ENCODE measurements around the gene ALKBH8. TPM values are rescaled to one million over a fixed set of nuclear protein-coding genes. Genes with fewer than 3 reads are reported as not detected.

ALKBH8 gene
- total RNA-seq, 1 donor from 2014 or later = 11.8 TPM

DNA sequence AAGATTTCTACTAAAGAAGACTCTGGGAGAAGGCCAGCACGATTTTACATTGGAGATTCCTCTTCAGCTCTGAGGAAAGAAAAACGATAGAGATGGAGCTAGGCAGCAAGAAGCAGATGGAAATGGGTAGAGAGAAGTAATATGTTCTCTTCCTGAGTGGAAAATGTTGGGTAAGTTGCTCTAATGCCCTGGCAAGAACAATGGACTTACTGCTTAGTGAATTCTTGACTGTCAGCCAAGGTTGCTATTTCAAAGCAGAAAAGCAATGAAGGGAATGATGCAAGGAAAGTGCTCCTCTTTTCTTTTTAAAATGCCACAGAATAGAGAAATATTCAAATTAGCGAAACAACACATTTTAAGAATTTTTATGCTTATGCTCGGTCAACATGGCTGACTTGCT, 69.5 kb downstream of the ALKBH8 start:
- Histone ChIP-seq H3F3A (ENCODE audit: low read depth) (no peaks in the 10 kb centered on the region), H3K36me3 (no peaks in the 10 kb centered on the region), H3K4me3 (no peak overlapping the region), H4K20me1 (ENCODE audit: low read depth) (no peaks in the 10 kb centered on the region), H2AFZ (replicated peaks) (no peak overlapping the region), H3K9me3 (ENCODE audit: low read depth) (no peaks in the 10 kb centered on the region), H3K4me1 (no peaks in the 10 kb centered on the region), H3K27me3 (no peaks in the 10 kb centered on the region), H3K9ac (no peak overlapping the region), H3K27ac (no peak overlapping the region), H3K4me2 (no peak overlapping the region), H3K79me2 (ENCODE audit: low read depth) (no peaks in the 10 kb centered on the region)
- Mint-ChIP-seq H3K9me3 (no peaks in the 10 kb centered on the region), H3K36me3 (peaks cover under 1% of the 10 kb centered on the region), H3K4me1 (no peaks in the 10 kb centered on the region), H3K27me3 (ENCODE audit: insufficient read depth, low read depth) (no peaks in the 10 kb centered on the region), H3K27ac (no peak overlapping the region), H3K4me3 (no peak overlapping the region)
- TF ChIP-seq EZH2phosphoT487 (IDR thresholded peaks at IDR 0.05) (no peak), EZH2 (IDR thresholded peaks at IDR 0.05) (no peak)
- TF ChIP-seq, protein P1, sequence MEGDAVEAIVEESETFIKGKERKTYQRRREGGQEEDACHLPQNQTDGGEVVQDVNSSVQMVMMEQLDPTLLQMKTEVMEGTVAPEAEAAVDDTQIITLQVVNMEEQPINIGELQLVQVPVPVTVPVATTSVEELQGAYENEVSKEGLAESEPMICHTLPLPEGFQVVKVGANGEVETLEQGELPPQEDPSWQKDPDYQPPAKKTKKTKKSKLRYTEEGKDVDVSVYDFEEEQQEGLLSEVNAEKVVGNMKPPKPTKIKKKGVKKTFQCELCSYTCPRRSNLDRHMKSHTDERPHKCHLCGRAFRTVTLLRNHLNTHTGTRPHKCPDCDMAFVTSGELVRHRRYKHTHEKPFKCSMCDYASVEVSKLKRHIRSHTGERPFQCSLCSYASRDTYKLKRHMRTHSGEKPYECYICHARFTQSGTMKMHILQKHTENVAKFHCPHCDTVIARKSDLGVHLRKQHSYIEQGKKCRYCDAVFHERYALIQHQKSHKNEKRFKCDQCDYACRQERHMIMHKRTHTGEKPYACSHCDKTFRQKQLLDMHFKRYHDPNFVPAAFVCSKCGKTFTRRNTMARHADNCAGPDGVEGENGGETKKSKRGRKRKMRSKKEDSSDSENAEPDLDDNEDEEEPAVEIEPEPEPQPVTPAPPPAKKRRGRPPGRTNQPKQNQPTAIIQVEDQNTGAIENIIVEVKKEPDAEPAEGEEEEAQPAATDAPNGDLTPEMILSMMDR (IDR thresholded peaks at IDR 0.05) = no peak
- DNase-seq (ENCODE audit: low spot score) = no peak

DNA sequence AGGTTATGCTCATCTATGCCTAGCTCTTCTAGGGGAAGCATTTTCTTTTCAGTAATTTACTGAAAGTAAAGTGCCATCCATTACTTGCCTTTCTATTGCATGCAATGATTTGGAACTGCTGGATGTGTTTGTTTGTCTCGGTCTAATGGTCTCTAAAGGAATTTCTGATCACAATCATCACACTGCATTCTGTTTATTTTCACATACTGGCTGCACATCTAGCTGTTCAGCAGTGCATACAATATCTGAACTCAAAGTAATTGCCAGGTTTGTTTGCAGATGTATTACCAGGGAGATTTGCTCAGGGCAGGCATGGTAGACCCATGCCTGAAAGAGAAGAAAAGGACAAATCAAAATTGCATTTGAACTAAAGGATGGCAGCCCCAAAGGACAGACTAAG, 71.5 kb downstream of the ALKBH8 start:
- H3K9ac ChIP-seq = no peak overlapping the region
- no peaks in the 10 kb centered on the region for H4K20me1 ChIP-seq (ENCODE audit: low read depth)
- no peak overlapping the region for H2AFZ ChIP-seq (replicated peaks)
- Mint-ChIP-seq H3K4me1 (no peaks in the 10 kb centered on the region), H3K9me3 (no peaks in the 10 kb centered on the region), H3K36me3 (no peaks in the 10 kb centered on the region), H3K27ac (no peak overlapping the region), H3K27me3 (ENCODE audit: insufficient read depth, low read depth) (peaks cover 2% of the 10 kb centered on the region), H3K4me3 (no peak overlapping the region)
- H3K27me3 ChIP-seq = no peaks in the 10 kb centered on the region
- H3K9me3 ChIP-seq (ENCODE audit: low read depth) = no peaks in the 10 kb centered on the region
- no peak for DNase-seq (ENCODE audit: low spot score)
- H3K27ac ChIP-seq = no peak overlapping the region
- TF ChIP-seq, protein P1 (IDR thresholded peaks at IDR 0.05) = no peak
- TF ChIP-seq EZH2 (IDR thresholded peaks at IDR 0.05) (no peak), EZH2phosphoT487 (IDR thresholded peaks at IDR 0.05) (no peak)
- no peak overlapping the region for H3K4me2 ChIP-seq
- H3K4me1 ChIP-seq = no peaks in the 10 kb centered on the region
- H3K4me3 ChIP-seq = no peak overlapping the region
- H3K36me3 ChIP-seq = no peaks in the 10 kb centered on the region
- no peaks in the 10 kb centered on the region for H3K79me2 ChIP-seq (ENCODE audit: low read depth)
- no peaks in the 10 kb centered on the region for H3F3A ChIP-seq (ENCODE audit: low read depth)

DNA sequence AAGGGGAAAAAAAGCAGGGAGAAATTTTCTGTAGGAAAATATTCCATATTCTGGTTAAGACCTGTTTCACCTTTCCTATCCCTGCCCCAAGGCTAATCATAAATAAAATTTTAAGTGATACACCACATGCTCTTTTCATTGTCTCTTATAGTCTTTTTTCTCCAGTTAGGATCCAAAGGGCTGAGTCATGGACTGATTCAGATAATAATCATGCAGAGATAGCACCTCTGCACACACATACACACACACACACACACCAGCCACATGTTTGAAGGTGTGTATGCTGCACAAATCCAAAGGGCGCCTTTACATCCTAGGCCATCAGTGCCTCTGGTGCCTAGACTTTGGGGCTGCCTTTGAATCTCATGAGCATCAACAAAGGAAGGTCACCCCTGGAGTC, 72.4 kb downstream of the ALKBH8 start:
- no peaks in the 10 kb centered on the region for H3K79me2 ChIP-seq (ENCODE audit: low read depth)
- no peaks in the 10 kb centered on the region for H3K36me3 Mint-ChIP-seq
- no peaks in the 10 kb centered on the region for H3K27me3 ChIP-seq
- no peak overlapping the region for H3K4me3 ChIP-seq
- H3K9me3 Mint-ChIP-seq = no peaks in the 10 kb centered on the region
- no peak overlapping the region for H3K4me3 Mint-ChIP-seq
- no peak overlapping the region for H2AFZ ChIP-seq (replicated peaks)
- no peaks in the 10 kb centered on the region for H3K9me3 ChIP-seq (ENCODE audit: low read depth)
- no peak overlapping the region for H3K27ac Mint-ChIP-seq
- H4K20me1 ChIP-seq (ENCODE audit: low read depth) = no peaks in the 10 kb centered on the region
- H3K27me3 Mint-ChIP-seq (ENCODE audit: insufficient read depth, low read depth) = peaks cover 2% of the 10 kb centered on the region
- H3K4me2 ChIP-seq = no peak overlapping the region
- no peaks in the 10 kb centered on the region for H3K4me1 ChIP-seq
- no peak for DNase-seq (ENCODE audit: low spot score)
- no peaks in the 10 kb centered on the region for H3K4me1 Mint-ChIP-seq
- H3K9ac ChIP-seq = no peak overlapping the region
- H3K27ac ChIP-seq = no peak overlapping the region
- no peaks in the 10 kb centered on the region for H3K36me3 ChIP-seq
- H3F3A ChIP-seq (ENCODE audit: low read depth) = no peaks in the 10 kb centered on the region
- no peak for TF ChIP-seq EZH2phosphoT487 (IDR thresholded peaks at IDR 0.05)
- TF ChIP-seq, protein P1 (IDR thresholded peaks at IDR 0.05) = no peak
- TF ChIP-seq EZH2 (IDR thresholded peaks at IDR 0.05) = no peak
